ENCODE data around the gene PLAAT4.

DNA sequence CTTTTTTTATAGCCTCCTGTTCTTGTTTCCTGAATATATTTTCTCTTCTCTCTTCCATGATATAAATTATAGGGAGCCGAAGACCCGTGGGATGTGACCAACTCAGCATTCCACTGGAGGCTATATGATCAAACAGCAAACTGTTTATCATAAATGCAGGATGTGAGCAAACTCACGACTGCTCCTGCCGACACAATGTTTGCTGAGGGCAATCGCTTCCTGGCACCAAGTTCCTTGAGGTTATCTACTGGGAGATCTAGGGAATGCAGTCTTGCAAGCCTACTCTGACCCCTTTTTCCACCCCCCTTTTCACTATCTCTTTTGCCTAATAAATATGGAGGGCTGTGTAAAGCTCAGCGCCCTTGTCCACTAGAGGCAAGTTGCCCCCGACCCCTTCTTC is 13.5 kb upstream of the PLAAT4 start:
- TF ChIP-seq POLR2A (IDR thresholded peaks at IDR 0.05; ENCODE audit: low read depth, low read length) (no peak), EZH2 (IDR thresholded peaks at IDR 0.05; ENCODE audit: borderline replicate concordance, low read depth, low read length, severe bottlenecking) (no peak), GATA2 (IDR thresholded peaks at IDR 0.05; ENCODE audit: insufficient read depth, insufficient read length, low read depth, low read length) (no peak)
- TF ChIP-seq, protein P1, sequence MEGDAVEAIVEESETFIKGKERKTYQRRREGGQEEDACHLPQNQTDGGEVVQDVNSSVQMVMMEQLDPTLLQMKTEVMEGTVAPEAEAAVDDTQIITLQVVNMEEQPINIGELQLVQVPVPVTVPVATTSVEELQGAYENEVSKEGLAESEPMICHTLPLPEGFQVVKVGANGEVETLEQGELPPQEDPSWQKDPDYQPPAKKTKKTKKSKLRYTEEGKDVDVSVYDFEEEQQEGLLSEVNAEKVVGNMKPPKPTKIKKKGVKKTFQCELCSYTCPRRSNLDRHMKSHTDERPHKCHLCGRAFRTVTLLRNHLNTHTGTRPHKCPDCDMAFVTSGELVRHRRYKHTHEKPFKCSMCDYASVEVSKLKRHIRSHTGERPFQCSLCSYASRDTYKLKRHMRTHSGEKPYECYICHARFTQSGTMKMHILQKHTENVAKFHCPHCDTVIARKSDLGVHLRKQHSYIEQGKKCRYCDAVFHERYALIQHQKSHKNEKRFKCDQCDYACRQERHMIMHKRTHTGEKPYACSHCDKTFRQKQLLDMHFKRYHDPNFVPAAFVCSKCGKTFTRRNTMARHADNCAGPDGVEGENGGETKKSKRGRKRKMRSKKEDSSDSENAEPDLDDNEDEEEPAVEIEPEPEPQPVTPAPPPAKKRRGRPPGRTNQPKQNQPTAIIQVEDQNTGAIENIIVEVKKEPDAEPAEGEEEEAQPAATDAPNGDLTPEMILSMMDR (IDR thresholded peaks at IDR 0.05; ENCODE audit: extremely low read depth in 1 of 2, insufficient read depth in 1 of 2, low read depth in 1 of 2, low read length in 2 of 2), result no peak
